ENCODE results near the gene MMRN1. TPM values are rescaled to one million over a fixed set of nuclear protein-coding genes. Genes with fewer than 3 reads are reported as not detected.

The MMRN1 gene
- total RNA-seq, 1 donor from 2014 or later = 0.34 TPM

GRCh38 chr4:89876548-89876947 lies 18.1 kb upstream of the MMRN1 start:
- Mint-ChIP-seq H3K27ac (ENCODE audit: unreplicated experiment) (no peak overlapping the region), H3K36me3 (ENCODE audit: low read depth, unreplicated experiment) (no peaks in the 10 kb centered on the region), H3K27me3 (ENCODE audit: low read depth, unreplicated experiment) (no peaks in the 10 kb centered on the region), H3K4me1 (ENCODE audit: low read depth, unreplicated experiment) (peaks cover 5% of the 10 kb centered on the region), H3K4me3 (ENCODE audit: unreplicated experiment) (no peak overlapping the region), H3K9me3 (ENCODE audit: unreplicated experiment) (no peaks in the 10 kb centered on the region)
- H3K9me3 ChIP-seq (ENCODE audit: insufficient read depth, low read depth, low read length) = no peaks in the 10 kb centered on the region
- no peaks in the 10 kb centered on the region for H3K27me3 ChIP-seq (ENCODE audit: insufficient read depth, low read length)
- H3K9ac ChIP-seq (ENCODE audit: low read length) = no peak overlapping the region
- no peak overlapping the region for H2AFZ ChIP-seq (ENCODE audit: low read depth, low read length)
- no peaks in the 10 kb centered on the region for H3K4me1 ChIP-seq (ENCODE audit: insufficient read depth, low read length)
- H3K79me2 ChIP-seq (ENCODE audit: insufficient read depth, low read length) = no peaks in the 10 kb centered on the region
- H3K4me2 ChIP-seq (ENCODE audit: low read length) = no peak overlapping the region
- H3K36me3 ChIP-seq (ENCODE audit: insufficient read depth, low read length) = no peaks in the 10 kb centered on the region
- FAIRE-seq (no peak), DNase-seq (ENCODE audit: low read depth) (no peak)
- no peak overlapping the region for H3K4me3 ChIP-seq (ENCODE audit: insufficient read depth, low read depth, low read length)
- H4K20me1 ChIP-seq (ENCODE audit: insufficient read depth, low read length) = no peaks in the 10 kb centered on the region
- TF ChIP-seq EZH2 (IDR thresholded peaks at IDR 0.05; ENCODE audit: insufficient read depth, low read length) (no peak), CTCF (IDR thresholded peaks at IDR 0.05; ENCODE audit: insufficient read depth, low read depth, low read length) (no peak)
- no peak overlapping the region for H3K27ac ChIP-seq (ENCODE audit: low read depth, low read length)

GRCh38 chr4:89878611-89879010 lies 16.0 kb upstream of the MMRN1 start:
- FAIRE-seq (no peak), DNase-seq (ENCODE audit: low read depth) (no peak)
- no peaks in the 10 kb centered on the region for H3K4me1 ChIP-seq (ENCODE audit: insufficient read depth, low read length)
- H2AFZ ChIP-seq (ENCODE audit: low read depth, low read length) = no peak overlapping the region
- H3K4me3 ChIP-seq (ENCODE audit: insufficient read depth, low read depth, low read length) = no peak overlapping the region
- H3K27ac ChIP-seq (ENCODE audit: low read depth, low read length) = no peak overlapping the region
- no peaks in the 10 kb centered on the region for H3K36me3 Mint-ChIP-seq (ENCODE audit: low read depth, unreplicated experiment)
- H3K4me2 ChIP-seq (ENCODE audit: low read length) = no peak overlapping the region
- H3K4me3 Mint-ChIP-seq (ENCODE audit: unreplicated experiment) = no peak overlapping the region
- no peaks in the 10 kb centered on the region for H3K27me3 Mint-ChIP-seq (ENCODE audit: low read depth, unreplicated experiment)
- H3K9me3 ChIP-seq (ENCODE audit: insufficient read depth, low read depth, low read length) = no peaks in the 10 kb centered on the region
- peaks cover 5% of the 10 kb centered on the region for H3K4me1 Mint-ChIP-seq (ENCODE audit: low read depth, unreplicated experiment)
- TF ChIP-seq CTCF (IDR thresholded peaks at IDR 0.05; ENCODE audit: insufficient read depth, low read depth, low read length) (no peak), EZH2 (IDR thresholded peaks at IDR 0.05; ENCODE audit: insufficient read depth, low read length) (no peak)
- no peaks in the 10 kb centered on the region for H3K9me3 Mint-ChIP-seq (ENCODE audit: unreplicated experiment)
- H3K27me3 ChIP-seq (ENCODE audit: insufficient read depth, low read length) = no peaks in the 10 kb centered on the region
- H3K27ac Mint-ChIP-seq (ENCODE audit: unreplicated experiment) = no peak overlapping the region
- H3K79me2 ChIP-seq (ENCODE audit: insufficient read depth, low read length) = no peaks in the 10 kb centered on the region
- no peak overlapping the region for H3K9ac ChIP-seq (ENCODE audit: low read length)
- H4K20me1 ChIP-seq (ENCODE audit: insufficient read depth, low read length) = no peaks in the 10 kb centered on the region
- H3K36me3 ChIP-seq (ENCODE audit: insufficient read depth, low read length) = no peaks in the 10 kb centered on the region

GRCh38 chr4:89879215-89879614 lies 15.4 kb upstream of the MMRN1 start:
- TF ChIP-seq EZH2 (IDR thresholded peaks at IDR 0.05; ENCODE audit: insufficient read depth, low read length) (no peak), CTCF (IDR thresholded peaks at IDR 0.05; ENCODE audit: insufficient read depth, low read depth, low read length) (no peak)
- peaks cover 5% of the 10 kb centered on the region for H3K4me1 Mint-ChIP-seq (ENCODE audit: low read depth, unreplicated experiment)
- no peak overlapping the region for H3K9ac ChIP-seq (ENCODE audit: low read length)
- no peaks in the 10 kb centered on the region for H3K36me3 Mint-ChIP-seq (ENCODE audit: low read depth, unreplicated experiment)
- DNase-seq (ENCODE audit: low read depth) (no peak), FAIRE-seq (no peak)
- H4K20me1 ChIP-seq (ENCODE audit: insufficient read depth, low read length) = no peaks in the 10 kb centered on the region
- no peaks in the 10 kb centered on the region for H3K79me2 ChIP-seq (ENCODE audit: insufficient read depth, low read length)
- no peaks in the 10 kb centered on the region for H3K9me3 Mint-ChIP-seq (ENCODE audit: unreplicated experiment)
- no peak overlapping the region for H3K4me3 ChIP-seq (ENCODE audit: insufficient read depth, low read depth, low read length)
- H2AFZ ChIP-seq (ENCODE audit: low read depth, low read length) = no peak overlapping the region
- no peaks in the 10 kb centered on the region for H3K4me1 ChIP-seq (ENCODE audit: insufficient read depth, low read length)
- H3K27ac Mint-ChIP-seq (ENCODE audit: unreplicated experiment) = no peak overlapping the region
- no peak overlapping the region for H3K27ac ChIP-seq (ENCODE audit: low read depth, low read length)
- no peaks in the 10 kb centered on the region for H3K36me3 ChIP-seq (ENCODE audit: insufficient read depth, low read length)
- H3K9me3 ChIP-seq (ENCODE audit: insufficient read depth, low read depth, low read length) = no peaks in the 10 kb centered on the region
- H3K4me2 ChIP-seq (ENCODE audit: low read length) = no peak overlapping the region
- H3K4me3 Mint-ChIP-seq (ENCODE audit: unreplicated experiment) = no peak overlapping the region
- no peaks in the 10 kb centered on the region for H3K27me3 ChIP-seq (ENCODE audit: insufficient read depth, low read length)
- H3K27me3 Mint-ChIP-seq (ENCODE audit: low read depth, unreplicated experiment) = no peaks in the 10 kb centered on the region
